ENCODE measurements around the gene LHPP.

LHPP gene

DNA sequence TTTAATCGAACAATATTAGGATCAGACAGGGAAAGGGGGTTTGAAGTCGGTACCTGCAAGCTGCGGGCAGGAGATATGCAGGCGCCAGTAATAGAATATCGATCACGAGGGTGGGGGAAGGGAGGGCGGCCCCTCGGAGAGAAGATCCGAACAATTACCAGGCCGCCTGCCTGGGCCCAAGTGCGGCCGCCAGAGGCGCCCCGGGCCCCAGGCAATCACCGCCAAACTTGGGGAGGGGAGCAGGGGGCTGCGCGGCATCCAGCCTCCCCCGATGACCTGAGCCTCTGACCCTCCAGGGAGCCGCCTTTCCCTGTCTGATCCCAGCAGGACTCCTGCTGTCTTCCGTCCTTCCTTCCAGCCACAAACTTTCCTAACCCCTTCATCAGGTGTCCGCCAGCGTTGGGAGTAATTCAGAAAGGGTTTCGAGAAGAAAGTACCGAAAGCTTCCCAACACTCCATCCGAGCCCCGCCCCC, 12.9 kb upstream of the LHPP start:
- DNase-seq, result no peak

DNA sequence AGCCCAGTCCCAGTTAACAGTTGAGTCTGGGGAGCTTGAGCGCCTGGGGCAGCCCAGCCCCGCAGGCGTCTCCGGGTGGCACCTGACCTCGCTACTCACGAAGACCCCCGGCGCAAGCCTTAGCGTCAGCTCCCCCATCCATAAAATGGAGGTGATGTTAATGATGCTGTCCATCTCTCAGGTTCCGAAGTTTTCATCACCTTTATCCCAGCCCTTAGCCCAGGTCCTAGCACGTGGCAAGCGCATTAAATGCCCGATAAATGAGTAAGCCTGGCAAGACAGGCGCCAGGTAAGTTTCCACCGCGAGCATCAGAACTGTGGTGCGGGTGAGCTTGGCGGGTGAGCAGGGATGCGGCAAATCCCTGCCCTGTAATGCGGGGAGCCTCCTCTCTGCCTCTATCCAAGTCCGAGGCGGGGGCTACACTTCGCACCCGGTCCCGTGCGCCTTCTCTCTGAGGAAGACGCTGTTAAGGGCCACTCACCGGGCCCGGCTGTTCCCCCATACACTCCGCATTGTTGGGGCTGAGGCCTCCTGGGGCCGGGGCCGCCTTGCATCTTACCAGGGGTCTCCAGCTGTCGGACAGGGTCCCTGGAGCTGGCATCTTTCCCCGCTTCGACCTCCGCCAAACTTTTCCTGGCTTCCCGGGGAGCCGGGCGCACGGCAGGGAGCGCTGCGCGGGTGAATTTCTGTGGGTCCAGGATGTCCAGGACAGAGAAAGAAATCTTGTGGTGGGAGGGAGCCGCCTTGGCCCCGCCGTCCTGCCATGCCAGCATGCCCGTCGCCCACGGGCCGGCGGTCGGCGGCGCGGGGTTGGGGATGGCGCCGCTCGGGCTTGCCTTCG, 12.2 kb upstream of the LHPP start:
- DNase-seq, result no peak

DNA sequence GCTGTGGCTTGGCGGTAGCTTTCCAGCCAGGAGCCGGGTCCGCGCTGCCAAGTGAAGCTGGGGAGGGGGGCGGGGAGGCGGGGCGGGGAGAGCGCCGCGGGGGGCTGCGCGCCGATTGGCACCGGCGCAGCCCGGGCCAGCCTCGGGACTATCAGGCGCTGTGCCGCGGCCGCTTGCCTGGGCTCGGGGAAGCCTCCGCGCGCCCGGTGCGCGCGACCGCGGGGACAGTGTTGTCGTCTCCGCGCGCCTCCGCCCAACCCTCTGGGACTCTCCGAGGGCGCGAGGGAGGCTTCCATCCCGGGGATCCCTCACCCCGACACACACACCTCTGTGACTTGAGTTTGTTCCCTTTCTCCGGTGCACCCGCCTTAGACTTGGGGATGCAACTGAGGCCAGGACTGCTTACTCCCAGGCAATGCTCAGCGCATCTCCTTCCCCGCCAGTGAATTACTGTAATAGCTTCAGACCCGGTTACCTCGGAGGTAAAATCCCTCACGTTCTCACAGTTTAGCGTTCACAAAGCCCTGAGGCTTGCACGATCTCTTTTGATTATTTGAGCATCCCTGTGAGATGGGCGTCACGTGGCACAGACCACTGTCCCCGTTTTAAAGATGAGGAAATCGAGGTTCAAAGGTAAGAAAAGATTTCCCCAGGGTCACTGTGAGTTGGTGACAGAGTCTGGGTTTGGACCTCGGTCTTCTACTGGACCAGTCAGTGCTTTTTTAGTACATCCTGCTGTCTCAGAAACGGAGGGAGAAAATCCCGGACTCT, 11.4 kb upstream of the LHPP start, which contains the start of gene NKX1-2:
TSS of gene NKX1-2 (minus strand) at position 24 of the 771 bp plus-strand sequence. CDS start 92 bp downstream, outside the sequence.
- no peak for DNase-seq

DNA sequence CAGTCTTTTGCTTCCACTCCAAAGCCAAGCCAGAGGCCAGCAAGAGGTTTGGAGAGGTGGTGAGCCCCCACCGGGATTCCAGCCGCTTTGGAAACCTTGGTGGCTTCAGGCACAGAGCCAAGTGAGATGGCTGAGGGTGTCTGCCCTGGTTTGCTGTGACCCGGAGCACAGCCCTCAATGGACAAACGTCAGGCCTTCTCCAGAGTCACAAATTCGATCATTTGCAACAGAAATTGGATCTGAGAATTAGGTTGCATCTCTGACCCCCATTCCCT, 10.9 kb upstream of the LHPP start:
- DNase-seq, result no peak

DNA sequence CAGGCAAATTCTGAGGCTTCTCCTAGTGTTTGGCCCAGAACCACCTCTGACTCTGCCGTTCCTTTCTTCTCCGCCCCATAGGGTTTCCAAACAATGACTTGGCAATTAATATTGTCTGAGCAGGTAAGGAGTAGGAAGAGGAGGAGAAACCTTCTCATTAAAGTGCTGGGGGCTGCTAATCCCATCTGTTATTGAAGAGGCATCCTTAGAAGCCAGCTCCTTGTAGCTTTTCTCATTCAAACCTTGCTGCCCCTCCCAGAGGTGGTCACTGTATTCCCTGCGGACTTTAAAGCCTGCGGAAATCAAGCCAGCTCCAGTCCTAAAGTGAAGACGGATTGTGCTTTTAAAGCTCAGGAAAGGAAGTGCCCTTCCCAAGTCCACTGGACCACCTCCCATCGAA, 10.3 kb upstream of the LHPP start:
- DNase-seq, result no peak

DNA sequence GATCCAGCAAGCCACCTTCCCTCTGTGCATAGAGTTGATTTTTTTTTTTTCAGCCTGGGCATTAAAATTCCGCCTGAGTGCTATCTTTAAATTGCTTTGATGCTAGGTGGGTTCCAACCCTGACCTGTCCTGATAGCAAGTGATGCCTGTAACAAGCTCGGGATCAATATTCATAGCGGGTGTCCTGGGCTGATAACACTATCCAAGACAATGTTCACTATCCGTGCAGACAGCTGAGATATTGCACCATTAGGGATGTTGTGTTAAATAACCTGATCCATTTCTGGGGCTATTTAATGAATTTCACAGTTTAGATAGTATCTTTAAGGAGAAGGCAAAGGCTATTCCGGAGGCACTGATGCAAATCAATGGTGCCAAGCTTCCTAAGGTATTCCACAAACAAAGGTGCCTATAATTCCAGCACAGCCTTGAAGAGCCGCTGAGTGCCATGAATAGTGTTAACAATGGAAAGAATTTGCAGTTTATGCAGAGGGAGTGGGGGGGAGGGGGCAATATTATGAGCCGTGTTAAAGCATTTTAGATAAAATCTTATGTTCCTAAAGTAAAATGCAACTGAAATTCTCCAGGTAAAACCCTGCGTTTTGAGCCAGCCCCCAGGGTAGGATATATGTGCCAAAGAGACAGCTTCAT, 7.5 kb upstream of the LHPP start:
- DNase-seq, result no peak

DNA sequence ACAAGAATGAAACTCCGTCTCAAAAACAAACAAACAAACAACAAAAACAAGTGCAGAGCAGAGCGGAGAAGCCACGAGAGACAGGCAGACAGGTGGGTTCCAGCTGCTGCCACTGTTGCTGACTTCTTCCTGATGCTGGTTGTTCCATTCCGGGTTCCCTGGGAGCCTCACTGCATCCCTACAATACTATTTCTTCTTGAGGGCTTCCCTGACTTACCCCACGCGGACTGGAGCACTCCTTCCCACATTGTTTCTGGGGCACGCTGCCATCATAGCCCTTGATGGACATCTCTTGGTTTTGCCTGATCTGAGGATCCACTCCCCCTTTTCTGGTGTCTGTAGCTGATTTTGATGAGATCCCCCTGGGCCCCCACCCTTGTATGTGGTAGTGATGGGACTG, 6.2 kb upstream of the LHPP start:
- DNase-seq, result no peak

DNA sequence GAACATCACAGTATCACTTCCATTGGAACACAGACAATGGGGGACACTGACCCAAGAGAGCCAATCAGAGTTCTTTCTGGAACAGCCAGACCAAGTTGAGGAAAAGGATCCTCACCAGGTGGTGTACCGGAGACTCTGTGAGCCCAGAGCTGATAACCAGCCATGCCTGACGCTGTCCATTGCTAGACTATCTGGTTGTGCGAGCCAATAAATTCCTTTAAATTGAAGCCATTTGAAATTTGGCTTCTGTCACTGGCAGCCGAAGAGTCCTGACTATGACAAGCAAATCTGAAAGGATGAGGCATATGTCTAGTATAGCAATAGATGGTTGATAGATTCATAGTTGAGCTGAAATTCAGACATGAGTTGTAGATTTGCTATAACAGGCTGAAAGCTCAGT, 3.1 kb upstream of the LHPP start:
- DNase-seq, result no peak

DNA sequence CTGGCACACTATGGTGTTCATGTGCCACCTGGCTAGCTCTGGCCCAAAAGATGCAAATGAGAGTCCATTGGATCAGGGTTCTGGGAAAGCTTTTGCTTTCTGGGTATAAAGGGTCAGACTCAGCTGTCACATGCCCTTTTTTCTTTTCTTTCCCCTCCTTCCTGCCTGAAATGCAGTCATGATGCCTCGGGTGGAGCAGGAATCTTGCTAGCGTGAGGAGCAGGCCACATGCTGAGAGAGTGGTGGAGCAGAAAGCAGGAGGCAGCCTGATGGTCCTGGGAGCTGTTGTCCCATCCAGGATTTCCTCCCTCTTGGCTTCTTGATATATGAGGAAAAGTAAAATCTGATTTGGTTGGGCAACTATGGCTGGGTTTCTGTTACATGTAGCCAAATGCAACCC, 2.7 kb upstream of the LHPP start:
- no peak for DNase-seq

DNA sequence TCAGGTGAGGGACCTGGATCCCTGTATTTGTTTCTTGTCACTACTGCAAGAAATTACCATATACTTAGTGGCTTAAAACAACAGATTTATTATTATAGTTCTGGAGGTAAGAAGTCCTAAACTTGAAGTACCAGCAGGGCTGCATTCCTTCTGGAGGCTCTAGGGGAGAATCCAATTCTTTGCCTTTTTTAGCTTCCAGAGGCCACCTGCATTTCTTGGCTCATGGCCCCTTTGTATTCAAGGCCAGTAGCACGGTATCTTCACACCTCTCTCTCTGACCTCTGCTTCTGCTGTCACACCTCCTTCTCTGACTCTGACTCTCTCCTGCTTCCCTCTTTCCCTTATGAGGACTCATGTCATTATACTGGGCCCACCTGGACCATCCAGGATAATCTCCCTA, 2.2 kb upstream of the LHPP start:
- DNase-seq, result no peak

DNA sequence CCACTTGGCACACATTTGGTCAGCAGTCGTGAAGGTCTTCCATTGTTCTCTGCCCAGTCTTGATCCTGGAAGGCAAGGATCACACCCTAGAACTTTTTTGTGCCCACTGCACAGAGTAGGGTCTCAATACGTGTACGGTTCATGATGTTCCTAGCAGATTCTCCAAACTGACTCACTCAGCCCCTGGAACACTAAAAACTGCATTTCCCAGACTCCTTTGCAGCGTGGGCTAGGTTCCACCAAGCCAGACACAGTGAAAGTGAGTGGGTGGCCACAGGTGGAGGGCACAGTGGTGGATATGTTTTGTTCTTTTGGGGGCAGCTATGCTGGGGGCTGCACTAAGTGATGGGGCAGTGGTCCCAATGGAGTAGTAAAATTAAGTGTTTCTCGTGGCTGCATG, 1.5 kb upstream of the LHPP start:
- DNase-seq, result no peak

DNA sequence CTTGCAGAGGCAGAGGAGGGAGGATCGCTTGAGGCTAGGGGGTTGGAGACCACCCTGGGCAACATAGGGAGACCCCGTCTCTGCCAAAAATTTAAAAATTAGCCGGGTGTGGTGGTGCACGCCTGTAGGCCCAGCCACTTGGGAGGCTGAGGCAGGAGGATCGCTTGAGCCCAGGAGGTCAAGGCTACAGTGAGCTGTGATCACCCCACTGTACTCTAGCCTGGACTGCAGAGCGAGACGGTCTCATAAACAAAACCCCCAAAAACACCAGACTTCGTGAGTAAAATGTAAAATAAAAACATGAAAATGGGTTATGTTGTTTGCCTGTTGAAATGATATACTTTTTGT, 699 bp downstream of the LHPP start:
- DNase-seq, result no peak

DNA sequence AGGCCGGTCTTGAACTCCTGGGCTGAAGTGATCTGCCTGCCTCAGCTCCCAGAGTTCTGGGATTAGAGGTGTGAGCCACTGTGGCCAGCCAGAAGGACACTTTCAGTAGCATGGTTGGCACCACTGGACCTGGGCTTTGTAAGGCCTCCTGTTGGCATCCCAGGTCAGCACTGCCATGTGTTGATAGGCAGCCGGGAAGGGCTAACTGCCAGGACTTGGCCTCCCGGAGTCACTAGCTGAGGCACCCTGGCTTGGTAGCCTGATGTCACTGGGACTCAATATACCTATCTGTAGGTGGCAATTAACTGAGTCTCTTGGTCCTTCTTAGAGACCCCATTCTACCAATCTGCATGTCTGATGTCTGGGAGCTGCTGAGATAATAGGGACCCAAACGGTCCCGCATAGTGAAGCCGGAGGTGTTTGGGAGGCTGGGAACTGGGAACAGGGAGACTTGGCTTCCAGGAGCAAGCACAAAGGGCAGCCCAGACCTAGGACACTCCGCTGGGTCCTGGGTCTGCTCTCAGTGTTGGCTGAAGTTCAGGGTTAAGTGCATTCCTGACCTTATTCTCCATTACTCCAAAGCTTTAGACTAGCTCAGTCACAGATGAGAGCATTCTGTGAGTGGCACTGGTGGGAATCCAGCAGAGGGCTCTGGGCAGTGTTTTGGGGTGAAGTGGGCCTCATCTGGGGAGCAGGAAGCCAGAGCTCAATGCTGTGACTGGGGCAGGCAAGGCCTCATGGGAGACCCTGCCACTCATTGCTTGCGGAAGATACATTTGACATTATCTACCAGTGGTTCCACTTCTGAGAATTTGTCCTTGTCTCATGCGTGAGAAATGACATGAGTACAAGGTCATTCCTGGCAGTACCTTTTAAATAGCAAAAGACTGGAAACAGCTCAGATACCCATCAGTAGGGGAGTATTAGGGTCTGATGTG, 2.7 kb downstream of the LHPP start:
- no peak for DNase-seq

DNA sequence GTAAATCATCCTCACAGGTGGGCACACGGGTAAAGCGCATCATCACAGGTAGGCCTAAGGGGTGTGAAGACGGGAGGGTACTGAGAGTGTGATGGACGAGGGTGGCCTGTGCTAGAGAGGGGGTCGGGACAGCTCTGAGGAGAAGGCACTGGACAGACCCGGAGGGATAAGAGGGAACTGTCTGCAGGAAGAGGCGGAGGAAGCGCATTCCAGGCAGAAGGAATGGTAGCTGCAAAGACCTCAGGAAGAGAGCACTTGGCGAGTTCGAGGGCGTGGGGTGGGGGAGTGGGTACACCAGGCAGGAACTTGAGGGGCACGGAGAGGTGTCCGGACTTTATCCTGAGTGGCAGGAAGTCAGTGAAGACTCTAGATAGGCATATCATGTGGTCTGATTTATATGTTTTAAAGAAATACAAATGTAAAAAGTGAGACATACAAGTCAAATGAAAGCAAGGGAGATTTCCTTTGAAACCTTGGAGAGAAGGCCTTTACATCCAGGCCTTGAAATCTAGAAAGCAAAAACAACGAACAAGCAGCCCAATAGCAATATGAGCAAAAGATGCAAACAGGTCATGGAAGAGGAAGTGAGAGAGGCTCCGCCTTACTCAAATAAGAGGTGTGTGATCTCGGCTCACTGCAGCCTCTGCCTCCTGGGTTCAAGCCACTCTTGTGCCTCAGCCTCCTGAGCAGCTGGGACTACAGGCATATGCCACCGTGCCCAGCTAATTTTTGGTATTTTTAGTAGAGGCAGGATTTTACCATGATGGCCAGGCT, 3.6 kb downstream of the LHPP start:
- DNase-seq, result no peak

DNA sequence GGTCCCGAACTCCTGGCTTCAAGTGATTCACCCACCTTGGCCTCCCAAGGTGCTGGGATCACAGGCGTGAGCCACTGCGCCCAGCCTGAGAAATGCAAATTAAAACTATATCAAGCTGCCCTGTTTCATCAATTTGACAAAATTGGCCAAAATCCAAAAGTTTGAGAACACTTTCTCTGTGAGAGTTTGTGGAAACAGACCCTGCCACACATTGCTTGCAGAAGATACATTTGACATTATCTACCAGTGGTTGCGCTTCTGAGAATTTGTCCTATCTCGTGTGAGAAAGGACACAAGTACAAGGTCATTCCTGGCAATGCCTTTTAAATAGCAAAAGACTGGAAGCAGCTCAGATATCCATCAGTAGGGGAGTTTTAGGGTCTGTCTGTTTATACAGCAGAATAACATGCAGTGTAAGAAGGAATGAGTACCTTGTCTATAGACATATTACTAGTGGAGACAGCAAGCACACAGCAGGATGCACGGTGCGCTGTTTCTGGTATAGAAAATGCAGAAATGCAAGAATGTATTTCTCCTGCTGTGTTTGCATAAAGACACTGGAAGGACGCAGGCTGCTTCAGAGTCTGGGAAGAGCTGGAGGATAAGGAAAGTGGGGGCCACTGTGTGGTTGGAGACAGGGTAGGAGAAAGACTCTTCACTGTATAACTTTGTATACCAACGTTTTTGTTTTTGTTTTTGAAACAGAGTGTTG, 4.3 kb downstream of the LHPP start:
- DNase-seq, result no peak

DNA sequence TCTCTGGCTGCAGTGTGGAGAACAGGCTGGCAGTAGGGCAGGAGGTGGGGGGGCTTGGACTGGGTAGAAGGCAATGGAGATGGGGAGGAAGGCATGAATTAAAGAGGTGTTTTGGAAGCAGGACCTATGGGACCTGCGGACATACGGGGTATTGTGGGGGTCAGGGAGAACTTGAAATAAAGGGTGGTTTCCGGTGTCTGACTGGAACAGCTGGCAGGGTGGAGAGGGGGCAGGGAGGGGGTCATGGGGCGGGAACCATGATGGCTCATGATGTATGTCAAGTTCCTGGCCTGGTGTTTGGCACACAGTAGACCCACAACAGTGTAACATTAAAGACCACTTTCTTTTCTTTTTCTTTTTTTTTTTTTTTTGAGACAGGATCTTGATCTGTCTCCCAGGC, 5.5 kb downstream of the LHPP start:
- DNase-seq, result no peak

DNA sequence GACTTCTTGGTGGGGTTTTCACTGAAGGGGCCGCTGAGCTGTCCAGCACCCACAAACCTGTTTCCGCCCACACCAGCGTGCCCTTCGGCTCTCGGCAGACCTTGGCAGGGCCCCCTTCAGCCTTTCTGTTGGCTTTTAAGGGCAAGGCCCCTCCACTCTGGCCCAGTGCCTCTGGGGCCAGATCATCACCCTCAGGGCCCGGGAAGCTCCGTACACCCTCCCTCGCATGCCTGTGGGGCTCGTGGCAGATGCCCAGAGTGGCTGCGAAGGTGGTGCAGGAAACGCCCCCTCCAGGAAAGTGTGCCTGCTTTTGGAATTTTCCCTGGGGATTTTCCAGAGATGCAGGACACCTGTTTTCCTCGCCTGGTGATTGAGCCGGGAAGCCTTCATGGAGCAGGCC, 7.0 kb downstream of the LHPP start:
- no peak for DNase-seq

DNA sequence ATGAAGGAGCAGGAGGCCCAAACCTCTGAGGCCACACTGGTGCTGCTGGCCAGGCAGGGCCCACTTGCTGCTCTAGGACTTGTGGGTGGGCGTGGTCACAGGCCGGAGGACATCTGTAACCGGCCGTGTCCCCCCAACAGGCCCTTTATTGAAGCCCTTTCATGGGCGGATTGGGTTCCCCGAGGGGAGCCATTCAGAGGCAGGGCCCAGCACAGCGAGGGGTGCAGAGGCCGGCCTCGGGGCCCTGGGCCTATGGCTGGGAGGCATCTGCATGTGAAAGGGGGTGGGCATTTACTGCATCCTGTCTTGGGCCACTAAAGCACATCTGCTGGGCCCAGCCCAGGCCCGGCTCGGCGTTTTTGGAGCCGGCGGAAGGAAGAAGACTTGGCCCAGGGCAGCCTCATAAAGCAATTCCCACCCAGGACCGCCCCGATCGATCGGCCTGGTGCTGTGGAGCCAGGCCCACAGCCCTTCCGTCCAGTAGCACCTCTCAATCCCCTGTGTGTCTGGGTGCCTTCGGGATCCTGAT, 8.4 kb downstream of the LHPP start:
- no peak for DNase-seq

DNA sequence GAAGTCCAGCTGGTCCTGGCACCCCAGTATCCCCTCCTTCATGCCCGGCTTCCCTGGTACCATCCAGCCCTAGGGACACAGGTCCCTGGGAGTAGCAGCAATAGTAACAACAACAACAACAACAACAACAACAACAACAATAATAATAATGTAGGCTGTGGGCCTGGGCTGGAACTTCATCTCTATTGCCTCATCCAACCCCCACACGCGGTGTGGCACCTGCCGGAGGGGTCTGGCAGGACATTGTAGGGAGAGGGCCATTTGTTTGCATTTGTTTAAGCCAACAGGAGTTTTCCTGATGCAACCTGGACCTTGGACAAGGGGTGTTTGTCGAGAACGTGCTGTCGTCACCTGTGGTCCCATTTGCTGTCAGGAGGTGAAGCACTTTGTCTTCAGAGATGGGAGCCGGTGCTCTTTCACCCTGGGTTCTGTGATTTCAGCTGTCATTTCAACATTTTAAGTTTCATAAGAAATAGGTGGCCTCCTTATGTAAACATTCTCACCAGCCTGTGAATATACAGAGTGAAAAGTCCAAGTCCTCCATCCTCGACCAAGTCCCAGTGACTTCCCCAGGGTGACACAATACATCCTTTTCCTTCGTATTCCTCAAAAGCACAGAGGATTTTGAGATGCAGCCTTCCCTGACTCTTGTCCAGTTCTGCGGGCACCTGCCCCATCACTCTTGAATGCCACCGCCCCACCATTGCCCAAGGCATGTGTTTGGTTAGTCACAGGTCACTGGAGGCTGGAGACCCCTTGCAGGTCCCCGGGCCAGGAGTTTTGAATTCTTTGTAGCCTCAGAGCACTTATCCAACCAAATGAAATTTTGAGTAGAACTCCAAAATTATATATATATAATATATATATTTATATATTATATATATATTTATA, 9.2 kb downstream of the LHPP start:
- no peak for DNase-seq

DNA sequence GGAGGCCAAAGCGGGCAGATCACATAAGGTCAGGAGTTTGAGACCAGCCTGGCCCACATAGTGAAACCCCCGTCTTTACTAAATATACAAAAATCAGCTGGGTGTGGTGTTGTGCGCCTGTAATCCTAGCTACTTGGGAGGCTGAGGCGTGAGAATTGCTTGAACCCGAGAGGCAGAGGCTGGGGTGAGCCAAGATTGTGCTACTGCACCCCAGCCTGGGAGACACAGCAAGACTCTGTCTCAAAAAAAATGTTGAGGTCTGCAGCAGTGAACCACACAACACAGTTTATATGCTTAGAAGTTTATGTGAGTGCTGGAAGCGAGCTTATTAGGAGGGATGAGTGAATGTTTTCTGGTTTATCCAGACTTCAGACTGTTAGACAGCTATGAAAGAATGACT, 10.4 kb downstream of the LHPP start:
- DNase-seq, result no peak
